Hematopoietic multipotent progenitor cell (in vitro differentiated cells): Measurements from ENCODE around the gene ECHS1. TPM values are rescaled to one million over a fixed set of nuclear protein-coding genes. Genes with fewer than 3 reads are reported as not detected.
A peak's percentile ranks its signal among the peaks of the same experiment; 100 is the strongest.
"Not testable (repeated sequence)": the region's sequence is repeated elsewhere in the genome, so short reads cannot be mapped to it uniquely, and the experiment has no call there.

Experiments
- DNase-seq, 3 donors: peaks; one replicate each; pipeline ENCODE4 v3.0.0-alpha.2; 2011 to 2015; ENCODE audit warnings: low read depth in 2 of 3, low spot score in 2 of 3
- total RNA-seq: library from RNA; depleted of rRNA; stranded (reverse); fragments of >200 nt; gene quantifications from one replicate; pipeline ENCODE4 v1.2.3, GENCODE V29; 2012

ECHS1 gene
- total RNA-seq, 1 donor: 30.7 TPM

- no peak for DNase-seq
These were observed 45.4 kb downstream of the ECHS1 start for GRCh38 chr10:133327651-133328357.

DNA sequence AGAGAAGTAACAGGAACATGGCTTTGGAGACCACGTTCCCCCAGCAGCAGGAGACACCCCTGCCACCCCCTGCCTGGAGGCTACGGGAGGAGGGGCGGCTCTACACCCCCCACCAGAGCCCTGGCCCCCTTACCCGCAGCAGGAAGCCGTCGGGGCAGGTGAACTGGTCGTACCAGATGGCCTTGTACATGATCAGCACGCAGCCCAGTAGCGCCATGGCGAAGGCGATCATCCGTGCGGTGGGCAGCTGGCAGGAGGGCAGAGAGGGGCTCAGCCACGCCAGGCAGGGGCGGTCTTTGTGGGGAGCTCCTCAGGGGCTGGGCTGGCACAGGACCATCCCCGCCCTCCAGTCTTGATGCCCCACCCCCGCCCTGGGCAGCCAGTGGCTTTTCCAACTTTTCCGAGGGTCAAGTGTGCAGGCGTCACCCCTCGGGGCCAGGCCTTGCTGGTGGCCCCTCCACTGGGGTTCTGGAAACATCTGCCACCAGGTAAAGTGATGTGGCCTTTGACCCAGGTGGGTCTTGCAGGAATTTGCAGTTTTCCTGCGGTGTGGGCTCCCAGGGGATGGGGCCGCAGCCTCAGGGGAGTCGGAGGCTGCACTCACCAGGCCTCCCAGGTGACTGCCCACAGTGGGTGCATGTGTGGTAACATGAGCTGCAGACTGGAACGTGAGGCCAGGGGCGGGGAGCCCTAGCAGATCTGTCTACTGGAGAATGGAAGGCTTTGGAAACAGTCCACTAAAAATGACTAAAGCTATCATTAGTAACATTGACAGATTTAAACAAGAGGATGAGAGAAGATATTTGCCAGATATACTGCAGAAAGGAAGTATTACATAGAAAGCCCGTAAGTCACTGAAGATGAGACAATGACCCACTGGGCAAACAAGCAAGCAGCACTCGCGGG, 46.2 kb downstream of the ECHS1 start:
- no peak for DNase-seq

DNA sequence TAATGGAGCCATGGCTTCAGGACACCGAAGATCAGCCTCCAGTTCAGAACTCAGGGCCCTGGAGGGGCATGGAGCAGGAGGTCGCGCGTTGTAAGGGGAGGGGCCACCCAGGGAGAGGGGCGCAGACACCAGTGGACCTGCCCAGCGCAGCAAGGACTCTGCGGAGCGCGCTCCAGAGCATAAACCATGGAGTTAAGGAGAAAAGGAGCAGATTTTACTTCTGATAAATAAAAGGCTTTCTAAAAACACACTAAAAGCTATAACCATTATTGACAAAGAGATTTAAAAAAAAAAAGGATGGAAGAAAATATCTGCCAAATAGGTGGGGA, 47.0 kb downstream of the ECHS1 start:
- no peak for DNase-seq

GRCh38 chr10:133325440-133326222, 47.5 kb downstream of the ECHS1 start:
- no peak for DNase-seq

GRCh38 chr10:133324857-133325260, 48.3 kb downstream of the ECHS1 start:
- DNase-seq: no peak

GRCh38 chr10:133324198-133324792, 48.9 kb downstream of the ECHS1 start:
- peak in 2 of 3 donors; percentile 44 to 48 for DNase-seq

- not testable (repeated sequence) for DNase-seq
These were observed 51.0 kb downstream of the ECHS1 start for GRCh38 chr10:133322064-133322709.

DNA sequence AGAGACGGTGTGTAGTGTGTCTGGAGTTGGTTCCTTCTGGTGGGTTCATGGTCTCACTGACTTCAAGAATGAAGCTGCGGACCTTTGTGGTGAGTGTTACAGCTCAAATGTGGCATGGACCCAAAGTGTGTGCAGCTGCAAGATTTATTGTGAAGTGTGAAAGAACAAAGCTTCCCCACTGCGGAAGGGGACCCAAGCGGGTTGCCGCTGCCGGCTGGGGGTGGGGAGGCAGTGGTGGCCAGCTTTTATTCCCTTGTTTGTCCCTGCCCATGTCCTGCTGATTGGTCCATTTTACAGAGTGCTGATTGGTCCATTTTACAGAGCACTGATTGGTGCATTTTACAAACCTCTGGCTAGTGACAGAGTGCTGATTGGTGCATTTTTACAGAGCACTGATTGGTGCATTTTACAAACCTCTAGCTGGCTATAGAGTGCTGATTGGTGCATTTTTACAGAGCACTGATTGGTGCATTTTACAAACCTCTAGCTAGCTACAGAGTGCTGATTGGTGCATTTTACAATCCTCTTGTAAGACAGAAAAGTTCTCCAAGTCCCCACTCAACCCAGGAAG, 52.2 kb downstream of the ECHS1 start:
- not testable (repeated sequence) for DNase-seq

- peak; percentile 50 to 76 (median 75) for DNase-seq
These were observed 54.5 kb downstream of the ECHS1 start for GRCh38 chr10:133318494-133319127.

GRCh38 chr10:133316732-133317131, 56.4 kb downstream of the ECHS1 start:
- no peak for DNase-seq

DNA sequence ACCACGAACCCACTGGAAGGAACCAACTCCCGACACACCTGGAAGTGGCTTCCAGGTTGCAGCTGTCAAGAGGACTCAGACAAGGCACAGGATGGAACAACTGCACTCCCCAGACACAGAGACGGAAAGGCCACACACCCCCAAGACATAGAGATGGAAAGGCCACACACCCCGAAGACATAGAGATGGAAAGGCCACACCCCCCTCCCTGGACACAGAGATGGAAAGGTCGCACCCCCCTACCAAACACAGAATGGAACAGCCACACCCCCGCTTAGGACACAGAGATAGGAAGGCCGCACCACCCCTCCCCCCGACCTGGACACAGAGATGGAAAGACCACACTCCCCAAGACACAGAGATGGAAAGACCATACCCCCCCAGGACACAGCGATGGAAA, 56.9 kb downstream of the ECHS1 start:
- DNase-seq: no peak

DNA sequence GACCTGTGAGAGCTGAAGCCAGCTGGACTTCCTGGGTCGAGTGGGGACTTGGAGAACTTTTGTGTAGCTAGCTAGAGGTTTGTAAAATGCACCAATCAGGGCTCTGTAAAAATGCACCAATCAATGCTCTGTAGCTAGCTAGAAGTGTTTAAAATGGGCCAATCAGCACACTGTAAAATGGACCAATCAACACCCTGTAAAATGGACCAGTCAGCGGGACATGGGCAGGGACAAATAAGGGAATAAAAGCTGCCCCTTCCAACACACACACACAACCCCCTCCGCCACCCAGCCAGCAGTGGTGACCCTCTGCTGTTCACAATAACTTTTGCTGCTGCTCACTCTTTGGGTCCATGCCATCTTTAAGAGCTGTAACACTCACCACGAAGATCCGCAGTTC, 57.3 kb downstream of the ECHS1 start:
- DNase-seq: peak in 1 of 3 donors; percentile 36

- no peak for DNase-seq
These were observed 58.2 kb downstream of the ECHS1 start for GRCh38 chr10:133314911-133315310.

GRCh38 chr10:133313192-133313591, 60.0 kb downstream of the ECHS1 start:
- no peak for DNase-seq

DNA sequence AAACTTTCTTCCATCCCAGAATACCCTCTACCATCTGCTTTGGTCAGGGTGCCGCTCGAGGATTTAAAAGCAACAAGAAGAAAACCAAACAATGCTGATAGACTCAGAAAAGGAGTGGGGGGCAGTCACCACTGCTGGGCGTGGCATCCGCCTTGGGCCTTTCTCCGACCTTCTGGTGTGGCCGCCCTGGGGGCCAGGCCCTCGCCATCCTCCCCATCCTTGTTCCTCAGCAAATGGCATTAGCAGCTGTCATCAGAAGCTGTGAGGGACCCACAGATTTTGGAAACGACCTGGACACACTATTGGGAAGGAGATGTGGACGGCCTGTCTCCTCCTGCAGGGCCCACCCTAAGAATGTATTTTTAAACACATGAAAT, 60.4 kb downstream of the ECHS1 start:
- DNase-seq: no peak
